Pulmonary artery endothelial cell (primary cell): Measurements from ENCODE around the gene CHML. TPM values are rescaled to one million over a fixed set of nuclear protein-coding genes. Genes with fewer than 3 reads are reported as not detected.

Source experiments
- DNase-seq: peaks from one replicate; pipeline ENCODE4 v3.0.0-alpha.2; 2011; ENCODE audit warnings: low read depth, low spot score
- total RNA-seq: library from RNA; depleted of rRNA; stranded (reverse); fragments of >200 nt; gene quantifications from 2 replicates; pipeline ENCODE4 v1.2.3, GENCODE V29; 2014

The CHML gene
- total RNA-seq, 1 donor from 2014 or later: 21.0 TPM

- no peak for DNase-seq
Measured at GRCh38 chr1:241590719-241591118, 49.5 kb downstream of the CHML start.

Other genes with a start within 250 kb of the CHML start
- 113 and 114 TPM in 2 replicates for gene FH, start 120.6 kb downstream of the CHML start, total RNA-seq
- not detected in 2 replicates for gene KMO, start 108.0 kb downstream of the CHML start, total RNA-seq
- gene OPN3, start within 50 bp of the CHML start, total RNA-seq: 18.3 and 25.2 TPM in 2 replicates
- gene WDR64, start 11.9 kb upstream of the CHML start, total RNA-seq: not detected in 2 replicates
- 11.7 and 16.9 TPM in 2 replicates for gene EXO1, start 207.8 kb upstream of the CHML start, total RNA-seq